Neural cell (in vitro differentiated cells): ENCODE data around the gene HEATR9.

Experiments
- EP300 ChIP-seq: fragments of 450-650 bp; conservative IDR thresholded peaks from 2 replicates; pipeline ENCODE4 v1.6.1; 2014; ENCODE audit warnings: antibody characterized with exemption, mild to moderate bottlenecking, moderate library complexity; ENCODE audit not compliant: poor library complexity, severe bottlenecking
- EZH2 ChIP-seq: fragments of 200-600, 300-800 bp; shearing (Covaris generic), sonication (generic); IDR thresholded peaks from 2 replicates; pipeline ENCODE4 v1.6.1; 2014; ENCODE audit warnings: antibody characterized with exemption, low read length, borderline replicate concordance, mild to moderate bottlenecking; ENCODE audit not compliant: insufficient read depth, poor library complexity, severe bottlenecking
- MXI1 ChIP-seq: fragments of 450-650 bp; conservative IDR thresholded peaks from 2 replicates; pipeline ENCODE4 v1.6.1; 2014; ENCODE audit warnings: antibody characterized with exemption, mild to moderate bottlenecking; ENCODE audit not compliant: poor library complexity, severe bottlenecking
- POLR2AphosphoS5 ChIP-seq: IDR thresholded peaks from 2 replicates; pipeline ENCODE4 v1.6.1; 2012
- RAD21 ChIP-seq: fragments of 450-650 bp; conservative IDR thresholded peaks from 2 replicates; pipeline ENCODE4 v1.6.1; 2014; ENCODE audit warnings: antibody characterized with exemption, mild to moderate bottlenecking, moderate library complexity
- SMC3 ChIP-seq: fragments of 450-650 bp; conservative IDR thresholded peaks from 2 replicates; pipeline ENCODE4 v1.6.1; 2014; ENCODE audit warnings: antibody characterized with exemption, mild to moderate bottlenecking, moderate library complexity; ENCODE audit not compliant: poor library complexity
- TF ChIP-seq, protein P1 (sequence below): fragments of 450-650 bp; IDR thresholded peaks from 2 replicates; pipeline ENCODE4 v1.5.1; 2014; ENCODE audit warnings: antibody characterized with exemption, mild to moderate bottlenecking, moderate library complexity; ENCODE audit not compliant: poor library complexity, severe bottlenecking
- TF ChIP-seq, protein P2 (sequence below): IDR thresholded peaks from 2 replicates; pipeline ENCODE4 v1.6.1; 2012; ENCODE audit warnings: borderline replicate concordance

DNA sequence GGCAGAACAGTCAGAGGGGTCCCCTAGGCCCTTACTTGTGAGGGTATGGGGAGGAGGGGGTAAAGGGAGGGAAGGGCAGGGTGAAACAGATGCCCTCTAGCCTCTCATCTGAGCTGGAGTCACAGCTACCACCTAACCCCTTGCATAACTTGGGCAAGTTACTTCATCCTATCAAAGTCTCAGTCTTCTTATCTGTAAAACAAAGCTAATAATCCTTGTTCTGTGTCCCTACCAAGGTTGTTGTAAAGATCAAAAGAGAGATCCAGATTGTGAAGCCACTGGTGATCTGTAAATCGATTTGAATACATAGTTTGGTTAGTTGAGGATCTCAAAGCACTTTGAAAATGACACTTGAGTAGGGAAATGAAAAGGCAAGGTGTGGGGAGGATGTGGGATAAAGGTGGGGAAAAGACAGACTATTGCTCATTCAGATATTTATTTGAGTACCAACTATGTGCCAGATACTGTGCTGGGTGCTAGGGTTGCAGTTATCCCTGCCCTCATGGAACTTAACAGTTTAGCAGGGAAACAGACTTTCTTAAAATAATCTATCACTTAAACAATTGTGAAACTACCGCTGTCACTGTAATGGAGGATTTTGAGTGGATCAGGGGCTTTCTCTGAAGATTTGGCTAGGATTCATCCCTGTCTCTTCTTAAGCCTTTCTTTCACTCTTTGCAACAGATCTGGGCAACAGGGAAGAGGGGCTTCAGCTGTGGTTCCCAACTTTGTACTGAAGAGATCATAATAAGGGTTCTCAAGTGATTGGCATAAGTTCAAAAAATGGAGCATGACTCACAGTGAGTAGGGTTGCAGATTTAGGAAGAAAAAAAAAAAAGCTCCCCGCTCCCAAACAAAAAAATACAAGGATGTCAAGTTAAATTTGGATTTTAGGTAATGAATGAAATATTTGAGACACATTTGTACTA is 3.0 kb downstream of the HEATR9 start:
- TF ChIP-seq EP300 (no peak), POLR2AphosphoS5 (no peak), SMC3 (no peak), EZH2 (no peak), RAD21 (no peak), MXI1 (no peak)
- TF ChIP-seq, protein P1, sequence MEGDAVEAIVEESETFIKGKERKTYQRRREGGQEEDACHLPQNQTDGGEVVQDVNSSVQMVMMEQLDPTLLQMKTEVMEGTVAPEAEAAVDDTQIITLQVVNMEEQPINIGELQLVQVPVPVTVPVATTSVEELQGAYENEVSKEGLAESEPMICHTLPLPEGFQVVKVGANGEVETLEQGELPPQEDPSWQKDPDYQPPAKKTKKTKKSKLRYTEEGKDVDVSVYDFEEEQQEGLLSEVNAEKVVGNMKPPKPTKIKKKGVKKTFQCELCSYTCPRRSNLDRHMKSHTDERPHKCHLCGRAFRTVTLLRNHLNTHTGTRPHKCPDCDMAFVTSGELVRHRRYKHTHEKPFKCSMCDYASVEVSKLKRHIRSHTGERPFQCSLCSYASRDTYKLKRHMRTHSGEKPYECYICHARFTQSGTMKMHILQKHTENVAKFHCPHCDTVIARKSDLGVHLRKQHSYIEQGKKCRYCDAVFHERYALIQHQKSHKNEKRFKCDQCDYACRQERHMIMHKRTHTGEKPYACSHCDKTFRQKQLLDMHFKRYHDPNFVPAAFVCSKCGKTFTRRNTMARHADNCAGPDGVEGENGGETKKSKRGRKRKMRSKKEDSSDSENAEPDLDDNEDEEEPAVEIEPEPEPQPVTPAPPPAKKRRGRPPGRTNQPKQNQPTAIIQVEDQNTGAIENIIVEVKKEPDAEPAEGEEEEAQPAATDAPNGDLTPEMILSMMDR = no peak
- TF ChIP-seq, protein P2, sequence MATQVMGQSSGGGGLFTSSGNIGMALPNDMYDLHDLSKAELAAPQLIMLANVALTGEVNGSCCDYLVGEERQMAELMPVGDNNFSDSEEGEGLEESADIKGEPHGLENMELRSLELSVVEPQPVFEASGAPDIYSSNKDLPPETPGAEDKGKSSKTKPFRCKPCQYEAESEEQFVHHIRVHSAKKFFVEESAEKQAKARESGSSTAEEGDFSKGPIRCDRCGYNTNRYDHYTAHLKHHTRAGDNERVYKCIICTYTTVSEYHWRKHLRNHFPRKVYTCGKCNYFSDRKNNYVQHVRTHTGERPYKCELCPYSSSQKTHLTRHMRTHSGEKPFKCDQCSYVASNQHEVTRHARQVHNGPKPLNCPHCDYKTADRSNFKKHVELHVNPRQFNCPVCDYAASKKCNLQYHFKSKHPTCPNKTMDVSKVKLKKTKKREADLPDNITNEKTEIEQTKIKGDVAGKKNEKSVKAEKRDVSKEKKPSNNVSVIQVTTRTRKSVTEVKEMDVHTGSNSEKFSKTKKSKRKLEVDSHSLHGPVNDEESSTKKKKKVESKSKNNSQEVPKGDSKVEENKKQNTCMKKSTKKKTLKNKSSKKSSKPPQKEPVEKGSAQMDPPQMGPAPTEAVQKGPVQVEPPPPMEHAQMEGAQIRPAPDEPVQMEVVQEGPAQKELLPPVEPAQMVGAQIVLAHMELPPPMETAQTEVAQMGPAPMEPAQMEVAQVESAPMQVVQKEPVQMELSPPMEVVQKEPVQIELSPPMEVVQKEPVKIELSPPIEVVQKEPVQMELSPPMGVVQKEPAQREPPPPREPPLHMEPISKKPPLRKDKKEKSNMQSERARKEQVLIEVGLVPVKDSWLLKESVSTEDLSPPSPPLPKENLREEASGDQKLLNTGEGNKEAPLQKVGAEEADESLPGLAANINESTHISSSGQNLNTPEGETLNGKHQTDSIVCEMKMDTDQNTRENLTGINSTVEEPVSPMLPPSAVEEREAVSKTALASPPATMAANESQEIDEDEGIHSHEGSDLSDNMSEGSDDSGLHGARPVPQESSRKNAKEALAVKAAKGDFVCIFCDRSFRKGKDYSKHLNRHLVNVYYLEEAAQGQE = no peak
